Activated B cell treated with CpG ODN at 0.5 μM for 24 hours (primary cell): Measurements from ENCODE around the gene STX8. TPM values are rescaled to one million over a fixed set of nuclear protein-coding genes. Genes with fewer than 3 reads are reported as not detected.

Experiments
- ATAC-seq: fragments of 200-7000 bp; cut with Tn5 transposase; one replicate; pipeline ENCODE4 v1.10.0; 2021; ENCODE audit warnings: low read depth, mild to moderate bottlenecking, moderate library complexity
- CTCF ChIA-PET: fragments of 350-600 bp; sonication (Branson Sonifier 250); formaldehyde crosslinking; loops from one replicate; lab custom pipeline; 2021; ENCODE audit warnings: antibody characterized with exemption; lab: Charles Lee
- POLR2A ChIA-PET: fragments of 350-600 bp; sonication (Branson Sonifier 250); formaldehyde crosslinking; loops from one replicate; lab custom pipeline; 2021; ENCODE audit warnings: antibody characterized with exemption; lab: Charles Lee
- DNase-seq: peaks from one replicate; pipeline ENCODE4 v3.0.0; 2022
- H3K27ac Mint-ChIP-seq: one replicate; pipeline ENCODE4 v1.8.0; 2020; ENCODE audit warnings: mixed read lengths
- H3K27me3 Mint-ChIP-seq: one replicate; pipeline ENCODE4 v1.8.0; 2021; ENCODE audit warnings: mixed read lengths
- H3K36me3 Mint-ChIP-seq: one replicate; pipeline ENCODE4 v1.8.0; 2021; ENCODE audit warnings: low read depth, mixed read lengths
- H3K4me1 Mint-ChIP-seq: one replicate; pipeline ENCODE4 v1.8.0; 2021; ENCODE audit warnings: mixed read lengths
- H3K4me3 Mint-ChIP-seq: one replicate; pipeline ENCODE4 v1.8.0; 2020; ENCODE audit warnings: mild to moderate bottlenecking, mixed read lengths
- H3K9me3 Mint-ChIP-seq: one replicate; pipeline ENCODE4 v1.8.0; 2020; ENCODE audit warnings: mixed read lengths
- CTCF ChIP-seq: fragments of 200-600 bp; IDR thresholded peaks from one replicate; pipeline ENCODE4 v1.8.0; 2022; ENCODE audit warnings: antibody characterized with exemption, mild to moderate bottlenecking
- intact Hi-C: fragments of 100-400 bp; cut with micrococcal nuclease; formaldehyde crosslinking; loops from one replicate; pipeline ENCODE4 v1.15.1; 2024
- total RNA-seq: library from RNA; stranded (reverse); gene quantifications from 2 replicates; pipeline ENCODE4 v1.2.3, GENCODE V29; 2022

STX8 gene
- total RNA-seq, 1 donor from 2014 or later: 66.9 TPM

GRCh38 chr17:9419932-9420453 is 155.6 kb downstream of the STX8 start:
- Mint-ChIP-seq H3K36me3 (peaks cover 26% of the 10 kb centered on the region), H3K9me3 (peaks cover 2% of the 10 kb centered on the region), H3K4me3 (no peak overlapping the region), H3K27ac (no peak overlapping the region), H3K4me1 (peaks cover 8% of the 10 kb centered on the region), H3K27me3 (no peaks in the 10 kb centered on the region)
- no peak for ATAC-seq
- ChIA-PET CTCF (no interaction called here), POLR2A (no interaction called here)
- DNase-seq: no peak
- intact Hi-C loops: no loop called here
- TF ChIP-seq CTCF: no peak

- Mint-ChIP-seq H3K4me3 (no peak overlapping the region), H3K27me3 (no peaks in the 10 kb centered on the region), H3K27ac (no peak overlapping the region), H3K4me1 (peaks cover 21% of the 10 kb centered on the region), H3K36me3 (peaks cover 2% of the 10 kb centered on the region), H3K9me3 (peaks cover 2% of the 10 kb centered on the region)
- DNase-seq (no peak), ATAC-seq (peak; percentile 47)
- ChIA-PET CTCF (no interaction called here), POLR2A (interaction anchor here (0.6 to 0.7 kb wide), 2 partner anchors 8 to 774 kb away, joined by 3 to 4 read pairs; no protein-coding TSS in a partner anchor)
- intact Hi-C loops: no loop called here
- no peak for TF ChIP-seq CTCF
Measured at GRCh38 chr17:9414471-9414870, 161.1 kb downstream of the STX8 start.

- DNase-seq: no peak
- Mint-ChIP-seq H3K4me3 (no peak overlapping the region), H3K27me3 (no peaks in the 10 kb centered on the region), H3K4me1 (peaks cover 18% of the 10 kb centered on the region), H3K9me3 (peaks cover 1% of the 10 kb centered on the region), H3K27ac (no peak overlapping the region), H3K36me3 (peaks cover 1% of the 10 kb centered on the region)
- no peak for TF ChIP-seq CTCF
- ChIA-PET POLR2A (no interaction called here), CTCF (no interaction called here)
- no peak for ATAC-seq
- intact Hi-C loops: no loop called here
Measured at GRCh38 chr17:9410737-9411136, 164.9 kb downstream of the STX8 start.

GRCh38 chr17:9410301-9410700 is 165.3 kb downstream of the STX8 start:
- H3K27me3 Mint-ChIP-seq: no peaks in the 10 kb centered on the region
- H3K27ac Mint-ChIP-seq: no peak overlapping the region
- peaks cover 2% of the 10 kb centered on the region for H3K36me3 Mint-ChIP-seq
- CTCF ChIA-PET: interaction anchor here (0.6 kb wide), 1 partner anchor 151 kb away, joined by 3 read pairs; no protein-coding TSS in a partner anchor
- H3K9me3 Mint-ChIP-seq: no peaks in the 10 kb centered on the region
- TF ChIP-seq CTCF: no peak
- H3K4me1 Mint-ChIP-seq: peaks cover 16% of the 10 kb centered on the region
- ATAC-seq: no peak
- POLR2A ChIA-PET: no interaction called here
- no peak overlapping the region for H3K4me3 Mint-ChIP-seq
- no peak for DNase-seq
- intact Hi-C loops: no loop called here

- ChIA-PET POLR2A (no interaction called here), CTCF (interaction anchor here (0.6 kb wide), 1 partner anchor 151 kb away, joined by 3 read pairs; no protein-coding TSS in a partner anchor)
- peaks cover 12% of the 10 kb centered on the region for H3K4me1 Mint-ChIP-seq
- H3K9me3 Mint-ChIP-seq: no peaks in the 10 kb centered on the region
- intact Hi-C loops: no loop called here
- ATAC-seq (no peak), DNase-seq (no peak)
- H3K4me3 Mint-ChIP-seq: no peak overlapping the region
- no peak overlapping the region for H3K27ac Mint-ChIP-seq
- H3K27me3 Mint-ChIP-seq: no peaks in the 10 kb centered on the region
- TF ChIP-seq CTCF: no peak
- H3K36me3 Mint-ChIP-seq: peaks cover 2% of the 10 kb centered on the region
Measured at GRCh38 chr17:9409878-9410277, 165.7 kb downstream of the STX8 start.
